EL (cell line): Measurements from ENCODE around the gene MAP2.
"Not testable (repeated sequence)": the region's sequence is repeated elsewhere in the genome, so short reads cannot be mapped to it uniquely, and the experiment has no call there.

ENCODE experiments used
- DNase-seq: peaks from one replicate; pipeline ENCODE4 v3.0.0-alpha.2; 2016

MAP2 gene

DNA sequence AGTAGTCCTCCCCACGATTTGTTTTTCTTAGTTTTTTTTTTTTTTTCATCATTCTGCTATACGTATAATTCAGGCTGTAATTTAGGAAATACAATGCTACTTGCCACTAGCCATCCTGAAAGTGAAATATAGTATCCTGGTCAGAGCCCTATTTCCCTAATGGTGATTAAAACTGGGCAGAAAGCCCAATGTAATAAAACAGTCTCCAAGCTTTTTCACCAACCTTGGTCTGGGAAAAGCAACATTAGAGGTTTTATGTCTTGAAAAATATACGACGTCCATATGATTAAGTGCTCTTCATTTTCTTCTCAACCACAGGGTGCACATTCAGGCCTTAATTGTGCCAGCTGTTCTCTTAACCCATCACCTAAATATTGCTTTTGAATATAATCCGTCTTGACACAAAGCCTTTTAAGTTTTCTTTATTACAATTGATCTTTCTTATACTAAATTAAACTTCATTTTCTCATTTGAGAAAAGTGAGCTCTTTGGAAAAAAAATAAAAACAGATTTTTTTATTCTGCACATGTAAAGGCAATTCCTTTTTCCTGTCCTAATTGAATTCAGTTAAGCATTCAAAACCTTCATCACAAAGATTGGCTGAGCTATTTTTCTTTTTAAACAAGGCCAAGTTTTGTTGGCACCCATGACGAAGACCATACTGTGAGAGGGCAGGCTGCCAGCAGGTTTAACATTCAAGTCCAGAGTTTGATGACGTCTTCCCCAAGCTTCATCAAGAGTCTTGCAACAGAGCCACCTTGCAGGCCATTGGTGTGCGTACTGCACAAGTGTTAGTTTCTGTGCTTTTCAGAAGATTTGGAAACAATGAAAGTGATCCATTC, 52.7 kb downstream of the MAP2 start:
- peak; percentile 60 for DNase-seq

DNA sequence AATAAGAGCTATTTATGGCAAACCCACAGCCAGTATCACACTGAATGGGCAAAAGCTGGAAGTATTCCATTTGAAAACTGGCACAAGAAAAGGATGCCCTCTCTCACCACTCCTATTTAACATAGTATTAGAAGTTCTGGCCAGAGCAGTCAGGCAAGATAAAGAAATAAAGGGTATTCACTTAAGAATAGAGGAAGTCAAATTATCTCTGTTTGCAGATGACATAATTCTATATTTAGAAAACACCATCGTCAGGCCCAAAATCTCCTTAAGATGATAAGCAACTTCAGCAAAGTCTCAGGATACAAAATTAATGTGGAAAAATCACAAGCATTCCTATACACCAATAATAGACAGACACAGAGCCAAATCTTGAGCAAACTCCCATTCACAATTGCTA, 68.4 kb downstream of the MAP2 start:
- not testable (repeated sequence) for DNase-seq

DNA sequence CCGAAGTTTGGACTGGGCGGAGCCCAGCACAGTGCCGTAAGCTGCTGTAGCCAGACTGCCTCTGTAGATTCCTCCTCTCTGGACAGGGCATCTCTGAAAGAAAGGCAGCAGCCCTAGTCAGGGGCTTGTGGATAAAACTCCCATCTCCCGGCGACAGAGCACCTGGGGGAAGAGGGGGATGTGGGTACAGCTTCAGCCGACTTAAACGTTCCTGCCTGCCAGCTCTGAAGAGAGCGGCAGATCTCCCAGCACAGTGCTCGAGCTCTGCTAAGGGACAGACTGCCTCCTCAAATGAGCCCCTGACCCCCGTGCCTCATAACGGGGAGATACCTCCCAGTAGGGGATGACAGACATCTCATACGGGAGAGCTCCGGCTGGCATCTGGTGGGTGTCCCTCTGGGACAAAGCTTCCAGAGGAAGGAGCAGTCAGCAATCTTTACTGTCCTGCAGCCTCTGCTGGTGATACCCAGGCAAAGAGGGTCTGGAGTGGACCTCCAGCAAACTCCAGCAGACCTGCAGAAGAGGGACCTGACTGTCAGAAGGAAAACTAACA, 71.3 kb downstream of the MAP2 start:
- DNase-seq: not testable (repeated sequence)

DNA sequence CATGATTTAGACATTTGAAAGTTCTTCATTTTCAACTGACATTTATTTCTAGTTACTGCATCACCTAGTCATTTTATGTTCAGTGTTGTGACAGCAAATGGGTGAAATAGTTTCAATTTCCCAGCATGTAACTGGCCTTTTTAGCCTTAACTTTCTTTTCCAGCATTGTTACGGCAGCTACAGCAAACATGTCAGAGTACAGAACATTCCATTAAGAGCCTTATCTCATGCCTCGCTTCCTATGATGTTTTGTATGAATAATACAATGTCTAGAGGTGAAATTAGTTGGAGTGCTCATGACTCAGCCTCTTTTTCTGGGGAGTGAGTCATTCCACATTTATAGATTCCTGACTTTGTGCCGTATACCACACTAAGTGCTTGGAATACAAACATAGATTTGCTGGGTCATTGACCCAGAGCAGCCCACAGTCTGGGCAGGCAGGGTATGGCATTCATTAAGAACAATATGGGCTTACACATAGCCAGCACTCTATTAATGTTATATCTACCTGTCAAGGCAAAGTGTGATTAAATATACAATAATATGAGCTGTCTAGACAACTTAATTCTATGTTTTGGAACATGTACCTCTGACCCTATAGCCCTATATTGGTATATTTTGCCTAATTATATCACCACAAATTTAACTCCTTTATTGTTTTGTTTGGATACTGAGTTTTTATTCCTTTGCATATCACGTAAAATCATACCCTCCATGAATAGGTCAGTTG, 72.2 kb downstream of the MAP2 start:
- peak; percentile 97 for DNase-seq

DNA sequence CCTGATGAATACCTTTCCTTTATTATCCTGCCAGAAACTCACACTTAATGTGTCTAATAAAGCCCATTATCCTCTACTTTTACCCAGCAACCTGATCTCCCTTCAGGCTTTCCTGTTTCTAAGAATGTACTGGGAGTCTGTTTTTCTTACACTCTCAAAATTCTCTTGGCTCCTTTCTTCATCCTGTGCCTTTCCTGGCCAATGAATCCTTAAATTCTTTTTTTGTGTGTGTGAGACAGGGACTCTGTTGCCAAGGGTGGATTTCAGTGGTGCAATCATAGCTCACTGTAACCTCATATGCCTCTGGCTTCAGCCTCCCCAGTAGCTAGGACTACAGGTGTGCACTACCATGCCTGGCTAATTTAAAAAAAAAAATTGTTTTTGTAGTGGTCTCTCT, 72.7 kb downstream of the MAP2 start:
- peak; percentile 11 for DNase-seq

DNA sequence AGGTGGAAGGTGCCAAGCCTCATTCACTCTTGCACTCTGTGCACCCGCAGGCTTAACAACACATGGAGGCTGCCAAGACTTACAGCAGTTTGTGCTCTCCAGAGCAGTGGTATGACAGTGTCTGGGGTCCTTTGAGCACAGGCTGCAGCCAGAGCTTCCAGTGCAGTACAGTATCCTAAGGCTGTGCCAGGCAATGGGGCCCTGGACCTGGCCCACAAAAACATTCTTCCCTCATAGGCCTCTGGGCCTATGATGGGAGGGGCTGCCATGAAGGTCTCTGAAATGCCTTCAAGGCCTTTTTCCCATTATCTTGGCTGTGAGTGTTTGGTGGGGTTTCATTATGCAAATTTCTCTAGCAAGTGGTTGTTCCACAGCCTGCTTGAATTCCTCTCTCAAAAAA, 74.8 kb downstream of the MAP2 start:
- DNase-seq: no peak

DNA sequence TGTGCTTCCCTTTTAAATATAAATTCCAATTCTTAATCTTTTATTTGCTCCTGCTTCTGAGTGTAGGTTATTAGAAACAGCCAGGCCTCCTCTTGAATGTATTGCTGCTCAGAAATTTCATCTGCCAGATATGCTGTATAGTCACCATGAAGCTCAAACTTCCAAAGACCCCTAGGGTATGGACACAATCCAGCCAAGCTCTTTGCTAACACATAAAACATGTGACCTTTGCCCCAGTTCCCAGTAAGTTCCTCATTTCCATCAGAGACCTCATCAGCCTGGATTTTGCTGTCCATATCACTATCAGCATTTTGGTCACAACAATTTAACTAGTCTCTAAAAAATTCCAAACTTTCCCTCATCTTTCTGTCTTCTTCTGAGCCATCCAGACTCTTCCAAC, 75.2 kb downstream of the MAP2 start:
- peak; percentile 92 for DNase-seq

DNA sequence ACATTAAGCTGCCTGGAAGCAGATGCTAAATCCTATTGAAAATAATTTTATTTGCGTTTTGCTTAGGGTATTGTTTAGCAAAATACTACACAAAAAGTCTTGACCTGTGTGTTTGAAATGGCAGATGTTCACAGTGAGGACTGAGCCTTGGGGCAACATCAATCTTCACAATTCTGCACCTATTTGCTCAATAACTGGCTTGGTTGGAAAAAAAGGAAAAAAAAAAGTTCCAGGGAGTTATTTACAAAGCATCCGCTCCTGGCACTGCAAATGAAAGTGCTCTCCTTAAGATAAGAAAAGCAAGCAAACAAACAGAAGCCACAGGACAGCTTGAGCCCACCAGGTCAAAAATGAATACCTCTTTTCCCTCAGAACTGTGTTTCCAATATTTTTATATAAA, 77.7 kb downstream of the MAP2 start:
- DNase-seq: no peak

DNA sequence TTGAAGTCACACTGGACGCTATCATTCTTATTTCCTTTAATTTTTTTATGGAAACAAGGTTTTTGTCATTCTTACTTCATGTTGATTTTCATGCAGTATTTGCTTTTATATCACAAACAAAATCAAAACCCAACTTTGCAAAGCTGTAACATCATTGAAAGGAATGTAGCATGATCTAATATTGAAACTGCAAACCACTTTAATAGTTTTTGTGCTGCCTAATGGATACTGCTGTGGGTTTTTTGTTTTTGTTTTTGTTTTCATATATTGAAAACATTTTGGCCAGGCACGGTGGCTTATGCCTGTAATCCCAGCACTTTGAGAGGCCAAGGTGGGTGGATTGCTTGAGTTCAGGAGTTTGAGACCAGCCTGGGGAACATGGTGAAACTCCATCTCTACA, 81.6 kb downstream of the MAP2 start:
- no peak for DNase-seq

DNA sequence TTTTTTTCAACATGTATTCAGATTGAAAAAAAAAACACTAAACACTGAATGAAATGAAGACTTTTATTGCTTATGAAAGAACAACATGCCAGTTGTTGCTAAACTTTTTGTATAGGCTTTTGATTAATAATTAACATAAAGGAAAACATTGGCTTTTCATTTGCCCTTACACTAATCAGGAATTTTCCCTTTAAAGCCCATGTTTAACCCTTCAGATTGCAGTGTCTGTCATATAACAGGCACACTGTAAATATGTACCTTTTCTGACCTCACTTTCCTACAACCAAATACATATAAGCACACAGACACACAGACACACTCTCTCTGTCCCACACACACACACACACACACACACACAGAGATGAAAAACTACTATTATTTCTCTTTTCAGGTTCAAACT, 84.4 kb downstream of the MAP2 start:
- no peak for DNase-seq

DNA sequence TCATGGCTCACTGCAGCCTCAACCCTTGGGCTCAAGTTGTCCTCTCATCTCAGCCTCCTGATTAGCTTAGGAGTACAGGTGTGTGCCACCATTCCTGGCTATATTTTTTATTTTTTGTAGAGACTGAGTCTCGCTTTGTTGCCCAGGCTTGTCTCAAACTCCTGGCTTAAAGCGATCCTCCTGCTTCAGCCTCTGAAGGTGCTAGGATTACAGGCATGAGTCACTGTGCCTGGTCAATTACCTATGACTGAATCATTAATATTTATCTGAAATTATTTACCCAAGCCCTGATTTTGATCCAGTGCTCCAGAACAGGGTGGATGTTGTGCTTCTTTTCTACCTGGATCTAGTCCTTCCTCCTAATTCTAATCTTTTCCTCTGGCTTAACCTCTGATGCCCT, 87.8 kb downstream of the MAP2 start:
- no peak for DNase-seq

DNA sequence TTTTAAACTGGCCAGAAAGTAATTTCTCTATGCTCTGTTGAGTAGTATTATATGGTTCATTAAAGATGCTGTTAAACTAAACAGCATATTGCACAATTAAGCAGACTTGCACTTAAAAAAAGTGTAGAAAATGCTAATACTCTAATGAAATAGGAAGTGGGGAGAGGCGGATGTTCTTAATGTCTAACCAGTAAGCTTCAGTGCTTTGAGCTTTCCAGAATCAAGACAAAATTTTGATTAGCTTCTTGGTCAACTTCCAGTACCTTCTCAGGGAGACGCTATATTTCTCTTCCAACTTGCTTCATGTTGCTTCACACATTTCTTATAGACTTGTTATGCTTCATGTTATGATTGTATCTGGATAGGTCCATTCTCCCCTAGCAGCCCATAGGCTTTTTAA, 89.1 kb downstream of the MAP2 start:
- DNase-seq: no peak

DNA sequence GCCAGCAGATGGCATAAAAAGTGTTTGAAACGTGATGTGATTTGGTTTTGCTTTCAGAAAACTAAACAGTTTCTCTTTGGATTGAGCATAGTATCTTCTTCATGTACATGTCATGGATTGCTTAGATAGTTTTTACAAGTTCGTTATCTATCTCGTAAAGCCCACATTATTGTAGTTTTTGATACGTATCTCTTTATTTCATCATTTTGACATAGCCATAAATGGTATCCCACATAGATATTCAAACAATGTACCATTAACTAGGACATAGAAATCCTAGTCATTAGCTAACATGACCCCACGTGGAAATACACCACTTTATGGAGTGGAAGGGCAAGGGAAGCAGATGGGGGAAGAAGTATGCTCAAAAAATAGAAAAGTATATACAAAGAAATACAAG, 93.6 kb downstream of the MAP2 start:
- no peak for DNase-seq

DNA sequence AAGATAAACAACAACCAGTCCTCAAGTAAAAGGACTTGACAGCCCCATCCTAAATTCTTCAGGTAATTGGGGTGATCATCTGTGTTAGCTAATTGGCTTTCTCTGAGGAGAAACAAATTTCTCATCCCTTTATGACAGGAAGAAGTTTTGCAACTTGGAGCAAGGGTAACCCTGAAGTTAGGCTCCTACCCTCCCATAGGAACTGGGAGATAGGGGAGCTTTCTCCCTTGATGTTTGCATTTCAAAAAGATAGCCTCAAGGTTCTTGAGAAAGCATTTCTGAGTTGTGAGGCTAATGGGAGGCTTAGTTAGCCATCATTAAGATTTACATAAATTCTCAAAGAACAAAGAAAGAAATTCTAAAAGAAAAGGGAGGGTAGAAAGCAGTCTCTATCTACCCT, 95.4 kb downstream of the MAP2 start:
- no peak for DNase-seq

DNA sequence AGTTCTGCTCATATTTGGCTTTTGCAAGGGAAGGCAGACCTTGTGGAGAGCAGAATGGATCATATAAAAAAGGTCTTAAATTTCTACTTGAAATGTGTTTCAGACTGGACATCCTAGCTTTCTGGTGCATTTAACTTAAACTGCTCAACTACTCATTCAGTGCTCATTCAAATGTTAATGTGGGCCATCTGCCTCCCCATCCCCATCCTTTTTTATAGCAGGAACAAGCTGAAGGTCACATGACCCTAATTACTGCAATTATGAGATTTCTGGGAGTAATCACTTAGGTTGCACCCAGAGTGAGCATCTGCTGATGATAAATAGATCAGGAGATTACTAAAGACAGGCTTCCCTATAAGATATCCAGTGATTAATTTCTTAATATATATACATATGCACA, 96.1 kb downstream of the MAP2 start:
- DNase-seq: no peak

DNA sequence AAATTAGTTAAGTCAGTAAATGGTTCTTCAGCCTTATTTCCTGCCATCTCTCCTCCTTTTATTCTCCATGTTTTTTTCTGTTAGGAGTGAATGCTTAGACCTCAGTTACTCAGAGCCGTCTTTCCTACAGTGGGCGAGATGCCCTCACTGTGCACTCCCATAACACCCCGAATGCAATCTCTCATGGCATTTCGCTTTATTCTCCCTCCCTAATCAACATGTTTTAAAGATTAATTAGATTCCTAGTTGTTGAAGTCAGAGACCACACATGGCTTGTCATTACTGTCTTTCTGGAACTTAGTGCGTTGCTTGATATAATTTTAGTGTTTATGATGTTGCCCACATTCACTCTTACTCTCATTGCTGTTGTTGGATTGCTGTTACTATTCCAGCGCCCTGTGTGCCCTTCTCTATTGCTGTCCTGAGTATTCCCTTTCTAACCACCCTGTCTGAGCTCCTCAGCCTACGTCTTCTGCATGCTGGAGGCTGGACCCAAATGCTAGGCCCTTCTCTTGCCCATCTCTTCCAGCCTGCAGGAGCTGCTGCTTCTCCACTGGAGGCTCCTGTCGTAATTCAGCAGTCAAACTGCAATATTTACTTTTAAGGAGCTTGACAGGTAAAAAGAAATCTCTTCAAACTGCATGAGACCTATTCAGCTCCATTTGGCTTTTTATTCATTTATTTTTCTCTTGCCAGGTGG, 99.3 kb downstream of the MAP2 start:
- DNase-seq: no peak

DNA sequence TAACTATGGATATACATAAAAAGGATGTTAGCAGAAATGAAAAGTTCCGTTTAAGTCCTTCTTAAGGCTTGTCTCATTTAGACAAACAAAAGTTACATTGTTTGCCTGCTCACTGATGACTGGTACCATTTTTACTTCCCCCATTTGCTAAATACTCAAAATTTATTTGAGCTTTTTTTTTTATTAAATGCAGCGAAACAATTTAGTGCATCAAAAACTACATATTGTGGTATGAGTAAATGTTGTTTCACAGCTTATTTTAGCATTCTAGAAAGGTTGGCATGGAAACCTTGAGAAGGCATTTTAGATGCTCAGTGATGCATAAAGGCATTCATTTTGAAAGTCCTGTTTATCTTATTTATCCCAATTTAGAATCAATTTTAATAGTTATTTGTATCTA, 100.0 kb downstream of the MAP2 start:
- no peak for DNase-seq

DNA sequence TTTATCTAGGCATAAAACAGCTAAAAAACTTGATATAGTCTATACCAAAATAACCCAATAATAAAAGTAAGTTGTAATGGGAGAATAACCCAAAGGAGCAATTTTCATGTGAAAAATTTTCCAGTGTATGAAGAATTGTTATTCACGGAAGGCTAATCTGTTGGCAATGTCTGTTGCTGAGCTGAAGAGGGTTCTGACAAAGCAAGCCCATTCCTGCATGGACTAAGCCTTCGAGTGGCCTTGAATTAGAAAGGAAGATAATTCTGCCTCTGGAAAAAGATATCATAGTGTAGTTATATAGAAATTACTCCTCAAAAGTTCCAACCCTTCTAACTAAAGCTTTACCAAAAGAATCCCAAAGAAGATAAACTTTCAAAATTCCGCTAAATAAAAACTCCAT, 101.5 kb downstream of the MAP2 start:
- no peak for DNase-seq

DNA sequence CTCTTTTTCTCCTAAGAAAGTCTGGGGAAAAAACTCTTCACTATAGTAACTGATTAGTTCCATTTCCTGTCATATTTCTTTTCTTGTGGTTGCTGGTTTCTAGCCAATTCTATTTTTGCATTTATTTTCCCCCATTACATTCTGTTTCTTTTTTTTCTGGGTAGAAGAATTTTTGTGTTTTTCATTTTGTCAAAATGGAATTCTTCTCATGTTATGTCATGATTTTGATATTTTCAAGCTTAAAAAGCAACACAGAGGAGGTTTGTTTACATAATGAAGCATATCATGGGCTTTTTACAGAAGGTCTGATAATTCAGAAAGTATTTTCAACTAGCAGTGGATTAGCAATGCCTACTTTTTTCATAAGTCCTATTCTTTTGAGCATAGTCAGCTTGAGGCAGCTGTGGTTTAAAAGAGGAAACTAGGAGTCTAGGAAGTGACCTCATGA, 102.0 kb downstream of the MAP2 start:
- DNase-seq: peak; percentile 89

DNA sequence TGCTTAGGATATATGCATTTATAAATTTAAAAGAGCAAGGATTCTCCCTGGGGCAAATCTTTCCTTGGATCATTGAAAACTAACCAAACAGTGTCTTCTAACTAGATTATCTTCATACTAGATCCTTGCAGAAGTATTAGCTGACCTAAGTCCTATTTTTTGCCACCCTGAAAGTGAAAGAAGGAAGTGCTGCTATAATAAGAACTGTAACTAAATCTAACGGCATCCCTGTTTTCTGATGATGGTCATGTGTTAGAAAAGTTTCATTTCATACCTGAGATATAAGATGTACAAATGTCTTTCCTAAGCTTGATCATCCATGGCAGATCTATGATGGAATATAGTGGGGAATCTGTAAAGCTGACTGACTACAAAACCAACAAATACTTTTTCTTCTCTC, 102.7 kb downstream of the MAP2 start:
- DNase-seq: peak; percentile 21

DNA sequence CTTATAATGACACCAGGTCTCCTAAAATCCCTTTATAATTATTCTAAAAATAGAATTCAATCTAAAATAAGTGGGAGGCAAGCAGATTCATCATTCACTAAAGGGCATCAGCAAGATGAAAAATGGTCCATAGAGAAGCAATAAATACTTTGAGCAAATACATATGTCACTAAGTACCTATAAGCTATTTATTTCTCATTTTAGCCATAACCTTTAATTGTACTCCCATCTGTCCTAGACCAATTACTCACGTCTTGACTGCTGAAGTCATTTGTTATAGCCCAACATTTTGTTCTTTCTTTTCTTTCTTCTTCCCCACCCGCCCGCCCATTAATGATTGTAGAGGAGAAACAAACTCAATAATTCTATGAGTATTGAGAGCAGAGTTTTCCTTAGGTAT, 105.7 kb downstream of the MAP2 start:
- no peak for DNase-seq

DNA sequence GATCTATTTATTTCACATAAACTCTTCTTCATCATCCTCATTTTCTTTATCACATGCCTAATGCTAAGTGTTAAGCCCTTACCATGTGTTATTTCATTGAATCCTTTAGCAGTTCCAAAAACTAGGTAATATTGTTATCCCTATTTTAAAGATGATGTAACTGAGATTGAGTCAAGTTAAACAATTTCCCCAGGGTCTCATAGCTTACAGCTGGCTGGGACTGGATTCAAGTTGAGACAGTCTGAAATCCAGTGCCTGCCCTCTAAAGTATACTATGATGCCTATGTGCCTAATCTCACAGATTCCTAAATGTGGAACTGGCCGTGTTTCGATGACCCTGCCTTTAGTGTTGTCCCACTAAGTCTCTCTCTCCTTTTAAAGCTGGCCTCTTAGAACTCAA, 108.5 kb downstream of the MAP2 start:
- DNase-seq: no peak

DNA sequence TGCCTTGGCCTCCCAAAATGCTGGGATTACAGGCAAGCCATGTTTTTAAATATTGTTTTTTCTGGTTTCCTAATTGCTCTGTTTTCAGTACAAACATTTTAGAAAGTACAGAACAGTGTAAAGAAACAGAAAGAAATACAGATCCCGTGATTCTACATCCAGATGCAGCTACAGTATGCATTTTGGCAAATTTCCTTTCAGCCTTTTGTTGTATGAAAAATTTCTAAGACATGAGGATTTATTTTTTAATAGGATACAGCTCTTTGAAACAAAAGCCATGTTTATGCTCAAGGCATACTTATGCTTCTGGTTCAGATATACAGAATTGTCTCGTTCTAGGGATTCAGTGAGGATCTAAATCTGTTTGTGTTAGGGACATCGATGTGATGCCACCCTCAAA, 109.5 kb downstream of the MAP2 start:
- no peak for DNase-seq

DNA sequence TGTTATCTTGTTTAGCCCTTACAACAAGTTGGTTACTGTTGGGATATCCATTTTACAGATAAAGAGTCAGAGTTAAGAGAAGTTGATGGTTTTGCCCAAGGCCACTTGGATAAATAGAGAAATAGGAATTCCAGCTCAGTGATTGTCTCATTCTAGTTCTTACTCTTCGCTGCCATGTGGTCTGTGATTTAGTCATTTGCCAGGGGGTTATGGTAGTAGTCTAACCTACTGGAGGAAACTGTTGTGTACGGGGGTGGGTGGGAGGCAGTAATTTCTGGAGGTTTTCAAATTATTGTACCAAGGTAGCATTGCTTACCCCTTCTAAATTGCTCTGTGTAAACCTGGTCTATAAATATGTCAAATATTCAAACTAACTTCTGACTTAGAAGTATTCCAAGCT, 110.4 kb downstream of the MAP2 start:
- DNase-seq: no peak
